MM.1S (cell line): ENCODE results near the gene NUMB.

Source experiments
- EZH2 ChIP-seq: fragments of 300-600 bp; sonication (generic); optimal IDR thresholded peaks from 2 replicates; pipeline ENCODE3; 2017; ENCODE audit warnings: low read depth, mild to moderate bottlenecking, antibody characterized with exemption, low read length, mixed read lengths
- TF ChIP-seq, protein P1 (sequence below): fragments of 300-600 bp; sonication (generic); IDR thresholded peaks from 2 replicates; pipeline ENCODE4 v1.5.1; 2016; ENCODE audit warnings: antibody characterized with exemption, low read length, mixed read lengths

GRCh38 chr14:73232984-73233383, 225.4 kb downstream of the NUMB start:
- TF ChIP-seq, protein P1, sequence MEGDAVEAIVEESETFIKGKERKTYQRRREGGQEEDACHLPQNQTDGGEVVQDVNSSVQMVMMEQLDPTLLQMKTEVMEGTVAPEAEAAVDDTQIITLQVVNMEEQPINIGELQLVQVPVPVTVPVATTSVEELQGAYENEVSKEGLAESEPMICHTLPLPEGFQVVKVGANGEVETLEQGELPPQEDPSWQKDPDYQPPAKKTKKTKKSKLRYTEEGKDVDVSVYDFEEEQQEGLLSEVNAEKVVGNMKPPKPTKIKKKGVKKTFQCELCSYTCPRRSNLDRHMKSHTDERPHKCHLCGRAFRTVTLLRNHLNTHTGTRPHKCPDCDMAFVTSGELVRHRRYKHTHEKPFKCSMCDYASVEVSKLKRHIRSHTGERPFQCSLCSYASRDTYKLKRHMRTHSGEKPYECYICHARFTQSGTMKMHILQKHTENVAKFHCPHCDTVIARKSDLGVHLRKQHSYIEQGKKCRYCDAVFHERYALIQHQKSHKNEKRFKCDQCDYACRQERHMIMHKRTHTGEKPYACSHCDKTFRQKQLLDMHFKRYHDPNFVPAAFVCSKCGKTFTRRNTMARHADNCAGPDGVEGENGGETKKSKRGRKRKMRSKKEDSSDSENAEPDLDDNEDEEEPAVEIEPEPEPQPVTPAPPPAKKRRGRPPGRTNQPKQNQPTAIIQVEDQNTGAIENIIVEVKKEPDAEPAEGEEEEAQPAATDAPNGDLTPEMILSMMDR: no peak
- no peak for TF ChIP-seq EZH2
